SK-MEL-5 (cell line): ENCODE measurements around the gene ESM1. TPM values are rescaled to one million over a fixed set of nuclear protein-coding genes. Genes with fewer than 3 reads are reported as not detected.

ENCODE experiments used
- DNase-seq: peaks from one replicate; pipeline ENCODE4 v3.0.0-alpha.2; 2016; ENCODE audit warnings: low read depth, low spot score
- in situ Hi-C: cut with HindIII; loops from 2 replicates; pipeline ENCODE4 v1.10.0; 2016; ENCODE audit warnings: low sequenced_read_pairs, high pct_unique_total_duplicates, low pct_unique_long_range_greater_than_20kb
- total RNA-seq: library from RNA; depleted of rRNA; stranded (reverse); fragments of >200 nt; shearing (Covaris generic); gene quantifications from 2 replicates; pipeline ENCODE4 v1.2.3, GENCODE V29; 2014; rRNA removed

The ESM1 gene
- total RNA-seq, 1 experiment from 2014 or later: not detected

- in situ Hi-C loops: no loop called here
- no peak for DNase-seq
Measured at GRCh38 chr5:54932789-54933188, 52.6 kb downstream of the ESM1 start.

- in situ Hi-C loops: no loop called here
- no peak for DNase-seq
Measured at GRCh38 chr5:54930736-54931135, 54.7 kb downstream of the ESM1 start.

Other genes with a start within 250 kb of the ESM1 start
- gene GZMK, start 38.7 kb upstream of the ESM1 start, total RNA-seq: not detected in 2 replicates
- gene GZMA, start 117.1 kb upstream of the ESM1 start, total RNA-seq: not detected in 2 replicates
- gene GPX8, start 174.6 kb upstream of the ESM1 start, total RNA-seq: 95.2 and 96.6 TPM in 2 replicates
- gene CDC20B, start 187.6 kb upstream of the ESM1 start, total RNA-seq: 0.21 and 0.35 TPM in 2 replicates
- gene MCIDAS, start 241.7 kb upstream of the ESM1 start, total RNA-seq: 3.5 and 4.2 TPM in 2 replicates
- gene CCNO, start 248.0 kb upstream of the ESM1 start, total RNA-seq: 0.19 and 0.24 TPM in 2 replicates